HG03108 (cell line): ENCODE measurements around the gene ESYT2.
"Not testable (repeated sequence)": the region's sequence is repeated elsewhere in the genome, so short reads cannot be mapped to it uniquely, and the experiment has no call there.

Source experiments
- ATAC-seq: cut with Tn5 transposase; IDR thresholded peaks from one replicate; pipeline ENCODE4 v1.9.1; 2021; ENCODE audit warnings: moderate library complexity; ENCODE audit not compliant: unreplicated experiment

ESYT2 gene

GRCh38 chr7:158700008-158700407 is 129.3 kb downstream of the ESYT2 start:
- no peak for ATAC-seq

GRCh38 chr7:158699341-158699740 is 130.0 kb downstream of the ESYT2 start:
- no peak for ATAC-seq

GRCh38 chr7:158698657-158699195 is 130.6 kb downstream of the ESYT2 start:
- ATAC-seq = no peak

GRCh38 chr7:158697597-158697996 is 131.7 kb downstream of the ESYT2 start:
- not testable (repeated sequence) for ATAC-seq

GRCh38 chr7:158695726-158696452 is 133.4 kb downstream of the ESYT2 start:
- peak; percentile 69 for ATAC-seq

GRCh38 chr7:158695056-158695455 is 134.3 kb downstream of the ESYT2 start:
- no peak for ATAC-seq

- ATAC-seq = no peak
Measured at GRCh38 chr7:158694650-158695049, 134.7 kb downstream of the ESYT2 start.

GRCh38 chr7:158689488-158689887 is 139.8 kb downstream of the ESYT2 start:
- ATAC-seq = no peak

GRCh38 chr7:158687406-158687805 is 141.9 kb downstream of the ESYT2 start:
- ATAC-seq = no peak

- ATAC-seq = no peak
Measured at GRCh38 chr7:158685693-158686092, 143.6 kb downstream of the ESYT2 start.

- ATAC-seq = no peak
Measured at GRCh38 chr7:158684329-158684728, 145.0 kb downstream of the ESYT2 start.

- ATAC-seq = no peak
Measured at GRCh38 chr7:158683541-158683940, 145.8 kb downstream of the ESYT2 start.

- no peak for ATAC-seq
Measured at GRCh38 chr7:158682456-158682855, 146.9 kb downstream of the ESYT2 start.
